GM10248 (cell line): ENCODE results near the gene TCF23.

Source experiments
- CTCF ChIA-PET: fragments of 300-600 bp; sonication (Branson Sonifier 250); formaldehyde crosslinking; extraction: SDS; loops from one replicate; lab custom pipeline; 2021; ENCODE audit warnings: antibody characterized with exemption; lab: Yijun Ruan, JAX
- POLR2A ChIA-PET: fragments of 350-650 bp; sonication (Branson Sonifier 250); formaldehyde crosslinking; extraction: SDS; loops from one replicate; lab custom pipeline; 2020; ENCODE audit warnings: antibody characterized with exemption; lab: Yijun Ruan, JAX
- DNase-seq: peaks from one replicate; pipeline ENCODE4 v3.0.0; 2012; ENCODE audit errors: extremely low spot score
- CTCF ChIP-seq: IDR thresholded peaks from 2 replicates; pipeline ENCODE4 v1.5.1; 2012; ENCODE audit warnings: mild to moderate bottlenecking, low read depth; ENCODE audit errors: extremely low read depth, missing control alignments, control extremely low read depth

TCF23 gene

GRCh38 chr2:27203741-27204140 is 54.9 kb downstream of the TCF23 start:
- no peak for DNase-seq

GRCh38 chr2:27204566-27204965 is 55.8 kb downstream of the TCF23 start:
- DNase-seq: no peak
- ChIA-PET POLR2A (no interaction called here), CTCF (interaction anchor here (1.1 kb wide), 1 partner anchor 13 kb away, joined by 3 read pairs; the partner anchor contains the start of gene CAD)
- TF ChIP-seq CTCF: no peak

More at GRCh38 chr2:27203741-27204140, 54.9 kb downstream of the TCF23 start:
- ChIA-PET POLR2A (no interaction called here), CTCF (interaction anchor here (0.8 to 2.0 kb wide), 4 partner anchors 9 to 242 kb away, joined by 3 to 9 read pairs (median 4); partner anchors contain the start of gene CAD)
- TF ChIP-seq CTCF: no peak

GRCh38 chr2:27205206-27205605 is 56.4 kb downstream of the TCF23 start:
- CTCF ChIA-PET: interaction anchor here (0.9 kb wide), 1 partner anchor 35 kb away, joined by 3 read pairs; no protein-coding TSS in a partner anchor
- no peak for DNase-seq
- POLR2A ChIA-PET: no interaction called here
- TF ChIP-seq CTCF: no peak

DNA sequence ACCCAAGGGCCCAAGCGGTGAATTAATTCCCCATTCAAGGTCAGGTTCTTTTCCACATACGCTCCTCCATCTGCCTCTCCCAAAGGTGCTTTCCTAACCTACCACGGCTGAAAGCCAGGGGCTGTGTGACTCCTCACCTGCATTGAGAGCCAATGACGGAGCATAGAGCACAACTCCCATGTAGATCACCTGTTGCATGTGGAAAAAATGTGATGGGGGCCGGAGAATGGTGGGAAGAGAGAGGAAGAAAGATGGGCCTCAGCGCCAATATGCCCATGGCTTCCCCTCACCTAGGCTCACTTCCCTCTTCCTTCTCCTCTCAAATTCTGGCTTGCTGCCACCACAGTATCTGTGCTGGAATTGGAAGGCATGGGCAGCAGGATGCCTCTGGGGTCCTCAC is 57.5 kb downstream of the TCF23 start:
- TF ChIP-seq CTCF: no peak
- POLR2A ChIA-PET: no interaction called here
- CTCF ChIA-PET: interaction anchor here (0.9 kb wide), 1 partner anchor 36 kb away, joined by 3 read pairs; no protein-coding TSS in a partner anchor
- DNase-seq: no peak
